ENCODE measurements around the gene OR10W1.

OR10W1 gene

DNA sequence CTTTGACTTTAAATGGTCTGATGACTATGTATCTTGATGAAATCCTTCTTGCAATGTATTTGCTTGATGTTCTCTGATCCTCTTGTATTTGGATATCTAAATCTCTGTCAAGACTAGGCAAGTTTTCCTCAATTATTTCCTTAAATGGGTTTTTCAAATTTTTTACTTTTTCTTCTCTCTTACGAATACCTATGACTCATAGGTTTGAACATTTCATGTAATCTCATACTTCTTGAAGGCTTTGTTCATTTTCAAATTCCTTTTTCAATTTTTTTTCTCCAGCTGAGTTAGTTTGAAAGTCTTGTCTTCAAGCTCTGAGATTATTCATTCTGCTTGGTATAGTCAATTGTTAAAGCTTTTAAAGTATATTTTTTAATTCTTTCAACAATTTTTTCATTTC lies 13.1 kb downstream of the OR10W1 start:
- Histone ChIP-seq H3K36me3 (ENCODE audit: control insufficient read depth, insufficient read depth, low read length) (no peaks in the 10 kb centered on the region), H3K4me2 (ENCODE audit: low read length) (no peak overlapping the region), H3K4me3 (ENCODE audit: low read depth, low read length) (no peak overlapping the region), H3K27me3 (ENCODE audit: control insufficient read depth, insufficient read depth, low read length) (no peaks in the 10 kb centered on the region), H2AFZ (no peak overlapping the region), H3K9ac (no peak overlapping the region), H3K79me2 (no peaks in the 10 kb centered on the region), H3K4me1 (no peaks in the 10 kb centered on the region), H3K9me3 (ENCODE audit: control insufficient read depth, low read length) (no peaks in the 10 kb centered on the region), H3K27ac (no peak overlapping the region)
- TF ChIP-seq, protein P1, sequence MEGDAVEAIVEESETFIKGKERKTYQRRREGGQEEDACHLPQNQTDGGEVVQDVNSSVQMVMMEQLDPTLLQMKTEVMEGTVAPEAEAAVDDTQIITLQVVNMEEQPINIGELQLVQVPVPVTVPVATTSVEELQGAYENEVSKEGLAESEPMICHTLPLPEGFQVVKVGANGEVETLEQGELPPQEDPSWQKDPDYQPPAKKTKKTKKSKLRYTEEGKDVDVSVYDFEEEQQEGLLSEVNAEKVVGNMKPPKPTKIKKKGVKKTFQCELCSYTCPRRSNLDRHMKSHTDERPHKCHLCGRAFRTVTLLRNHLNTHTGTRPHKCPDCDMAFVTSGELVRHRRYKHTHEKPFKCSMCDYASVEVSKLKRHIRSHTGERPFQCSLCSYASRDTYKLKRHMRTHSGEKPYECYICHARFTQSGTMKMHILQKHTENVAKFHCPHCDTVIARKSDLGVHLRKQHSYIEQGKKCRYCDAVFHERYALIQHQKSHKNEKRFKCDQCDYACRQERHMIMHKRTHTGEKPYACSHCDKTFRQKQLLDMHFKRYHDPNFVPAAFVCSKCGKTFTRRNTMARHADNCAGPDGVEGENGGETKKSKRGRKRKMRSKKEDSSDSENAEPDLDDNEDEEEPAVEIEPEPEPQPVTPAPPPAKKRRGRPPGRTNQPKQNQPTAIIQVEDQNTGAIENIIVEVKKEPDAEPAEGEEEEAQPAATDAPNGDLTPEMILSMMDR (IDR thresholded peaks at IDR 0.05) = no peak

DNA sequence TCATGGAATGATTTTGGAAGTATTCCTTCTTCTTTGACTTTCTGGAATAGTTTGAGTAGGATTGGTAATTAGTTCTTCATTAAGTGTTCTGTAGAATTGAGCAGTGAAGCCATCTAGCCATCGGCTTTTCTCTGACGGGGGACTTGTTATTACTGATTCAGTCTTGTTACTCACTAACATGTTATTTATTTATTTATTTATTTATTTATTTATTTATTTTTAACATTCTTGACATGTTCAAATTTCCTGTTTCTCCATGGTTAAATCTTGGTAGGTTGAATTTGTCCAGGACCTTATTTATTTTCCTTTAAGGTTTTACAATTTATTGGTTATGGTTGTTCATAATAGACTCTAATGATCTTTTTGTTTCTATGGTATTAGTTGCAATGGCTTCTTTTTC lies 24.1 kb downstream of the OR10W1 start:
- no peaks in the 10 kb centered on the region for H3K27me3 ChIP-seq (ENCODE audit: control insufficient read depth, insufficient read depth, low read length)
- no peaks in the 10 kb centered on the region for H3K79me2 ChIP-seq
- H3K36me3 ChIP-seq (ENCODE audit: control insufficient read depth, insufficient read depth, low read length) = no peaks in the 10 kb centered on the region
- TF ChIP-seq, protein P1 (IDR thresholded peaks at IDR 0.05) = no peak
- H3K9ac ChIP-seq = no peak overlapping the region
- H3K4me2 ChIP-seq (ENCODE audit: low read length) = no peak overlapping the region
- no peaks in the 10 kb centered on the region for H3K9me3 ChIP-seq (ENCODE audit: control insufficient read depth, low read length)
- no peak overlapping the region for H3K27ac ChIP-seq
- no peak overlapping the region for H3K4me3 ChIP-seq (ENCODE audit: low read depth, low read length)
- H3K4me1 ChIP-seq = no peaks in the 10 kb centered on the region
- no peak overlapping the region for H2AFZ ChIP-seq

DNA sequence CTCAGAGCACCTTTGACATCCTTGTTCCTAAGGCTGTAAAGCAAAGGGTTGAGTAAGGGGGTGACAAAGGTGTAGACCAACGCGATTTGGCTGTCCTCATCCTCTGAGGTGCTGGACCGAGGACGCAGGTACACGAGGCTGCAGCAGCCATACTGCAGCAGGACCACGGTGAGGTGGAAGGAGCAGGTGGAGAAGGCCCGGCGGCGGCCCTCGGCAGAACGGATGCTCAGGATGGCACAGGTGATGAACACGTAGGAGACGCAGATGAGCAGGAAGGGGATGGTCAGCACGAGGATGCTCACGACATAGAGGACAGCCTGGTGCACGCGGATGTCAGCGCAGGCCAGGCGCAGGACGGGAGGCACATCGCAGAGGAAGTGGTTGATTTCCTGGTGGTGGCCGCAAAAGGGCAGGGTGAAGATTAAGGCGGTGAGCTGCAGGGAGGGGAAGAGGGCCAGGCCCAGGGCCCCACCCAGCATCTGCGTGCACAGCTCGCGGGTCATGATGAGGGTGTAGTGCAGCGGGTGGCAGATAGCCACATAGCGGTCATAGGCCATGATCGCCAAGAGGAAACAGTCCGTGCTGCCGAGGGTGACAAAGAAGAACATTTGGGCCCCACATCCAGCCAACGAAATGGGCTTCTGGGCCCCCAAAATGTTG lies 40.0 kb downstream of the OR10W1 start:
- Histone ChIP-seq H3K4me3 (ENCODE audit: low read depth, low read length) (no peak overlapping the region), H2AFZ (no peak overlapping the region), H3K9ac (no peak overlapping the region), H3K27me3 (ENCODE audit: control insufficient read depth, insufficient read depth, low read length) (no peaks in the 10 kb centered on the region), H3K4me2 (ENCODE audit: low read length) (no peak overlapping the region), H3K9me3 (ENCODE audit: control insufficient read depth, low read length) (no peaks in the 10 kb centered on the region), H3K27ac (no peak overlapping the region), H3K79me2 (no peaks in the 10 kb centered on the region), H3K4me1 (no peaks in the 10 kb centered on the region), H3K36me3 (ENCODE audit: control insufficient read depth, insufficient read depth, low read length) (no peaks in the 10 kb centered on the region)
- TF ChIP-seq, protein P1 (IDR thresholded peaks at IDR 0.05) = no peak

DNA sequence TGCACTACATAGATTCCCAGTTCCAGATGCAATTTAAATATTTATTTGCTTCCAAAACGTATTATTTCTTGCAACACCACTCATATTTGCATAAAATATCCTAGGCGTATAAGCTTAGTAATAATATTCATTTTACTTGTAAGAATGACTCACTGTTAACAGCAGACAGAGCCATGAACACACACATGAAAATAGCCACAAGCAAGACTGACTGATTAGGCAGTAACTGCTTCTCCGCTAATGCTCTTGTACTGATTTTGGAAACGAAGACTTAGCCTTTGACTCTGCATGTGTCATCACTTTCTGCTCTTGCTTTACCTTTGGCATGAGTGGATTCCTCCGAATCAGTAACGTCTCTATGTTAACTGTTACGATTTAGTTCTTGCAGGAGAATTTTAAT lies 45.3 kb downstream of the OR10W1 start:
- H2AFZ ChIP-seq = no peak overlapping the region
- no peaks in the 10 kb centered on the region for H3K4me1 ChIP-seq
- no peak overlapping the region for H3K4me2 ChIP-seq (ENCODE audit: low read length)
- H3K27me3 ChIP-seq (ENCODE audit: control insufficient read depth, insufficient read depth, low read length) = no peaks in the 10 kb centered on the region
- H3K9ac ChIP-seq = no peak overlapping the region
- no peaks in the 10 kb centered on the region for H3K79me2 ChIP-seq
- TF ChIP-seq, protein P1 (IDR thresholded peaks at IDR 0.05) = no peak
- no peaks in the 10 kb centered on the region for H3K36me3 ChIP-seq (ENCODE audit: control insufficient read depth, insufficient read depth, low read length)
- no peak overlapping the region for H3K27ac ChIP-seq
- H3K9me3 ChIP-seq (ENCODE audit: control insufficient read depth, low read length) = no peaks in the 10 kb centered on the region
- no peak overlapping the region for H3K4me3 ChIP-seq (ENCODE audit: low read depth, low read length)
